Stimulated activated CD8-positive, alpha-beta memory T cell treated with anti-CD3 and anti-CD28 coated beads, Interleukin-12 subunit alpha, Interleukin-12 subunit beta, amount 100 ng/mL, for 24 hours (primary cell): ENCODE data around the gene SMIM1.

Experiments used
- DNase-seq: peaks from one replicate; pipeline ENCODE4 v3.0.0-alpha.2; 2020; ENCODE audit errors: extremely low read depth

SMIM1 gene

GRCh38 chr1:3772715-3773571, at the start of gene SMIM1:
SMIM1 (plus strand) TSS chr1:3772749; CDS start chr1:3775374, 2,625 bp downstream.
- no peak for DNase-seq

- DNase-seq, result no peak
Measured at GRCh38 chr1:3722846-3723245, 49.7 kb upstream of the SMIM1 start.

- DNase-seq, result peak; percentile 45
Measured at GRCh38 chr1:3724416-3725030, 48.0 kb upstream of the SMIM1 start.

GRCh38 chr1:3725366-3725765, 47.2 kb upstream of the SMIM1 start:
- no peak for DNase-seq

GRCh38 chr1:3727042-3727824, 45.3 kb upstream of the SMIM1 start:
- no peak for DNase-seq

- no peak for DNase-seq
Measured at GRCh38 chr1:3727825-3728776, 44.4 kb upstream of the SMIM1 start.

- DNase-seq, result no peak
Measured at GRCh38 chr1:3729594-3730542, 42.7 kb upstream of the SMIM1 start.

- no peak for DNase-seq
Measured at GRCh38 chr1:3730543-3731247, 41.9 kb upstream of the SMIM1 start.

- DNase-seq, result no peak
Measured at GRCh38 chr1:3731583-3732433, 40.7 kb upstream of the SMIM1 start.

GRCh38 chr1:3732434-3733093, 40.0 kb upstream of the SMIM1 start:
- DNase-seq, result no peak

GRCh38 chr1:3733094-3733882, 39.3 kb upstream of the SMIM1 start:
- no peak for DNase-seq

GRCh38 chr1:3733883-3734589, 38.5 kb upstream of the SMIM1 start:
- no peak for DNase-seq

GRCh38 chr1:3734602-3735001, 37.9 kb upstream of the SMIM1 start:
- DNase-seq, result no peak

- no peak for DNase-seq
Measured at GRCh38 chr1:3735027-3735681, 37.4 kb upstream of the SMIM1 start.

GRCh38 chr1:3735688-3736087, 36.9 kb upstream of the SMIM1 start:
- no peak for DNase-seq

- DNase-seq, result no peak
Measured at GRCh38 chr1:3736131-3736561, 36.4 kb upstream of the SMIM1 start.
